ENCODE data around the gene SPATS2. TPM values are rescaled to one million over a fixed set of nuclear protein-coding genes. Genes with fewer than 3 reads are reported as not detected.

SPATS2 gene
- total RNA-seq, 1 experiment from 2014 or later: 43.1 TPM

- Histone ChIP-seq H3K4me1 (no peaks in the 10 kb centered on the region), H3K9me3 (no peaks in the 10 kb centered on the region), H3K36me3 (ENCODE audit: control insufficient read depth, insufficient read depth, low read length) (peaks cover 6% of the 10 kb centered on the region), H3K4me3 (ENCODE audit: low read depth, low read length) (no peak overlapping the region), H3K27me3 (replicated peaks; ENCODE audit: control insufficient read depth, insufficient read depth, low read length) (no peaks in the 10 kb centered on the region)
- ChIA-PET CTCF (interaction anchor here (1.5 kb wide), 1 partner anchor 22 kb away, joined by 5 read pairs; no protein-coding TSS in a partner anchor), POLR2A (no interaction called here)
- no peaks in the 10 kb centered on the region for H3K9me3 Mint-ChIP-seq (ENCODE audit: unreplicated experiment)
- DNase-seq: no peak
- H3K27ac Mint-ChIP-seq (ENCODE audit: unreplicated experiment): no peak overlapping the region
- BruUV-seq (replicated peaks): TSS peak; percentile 20
- H3K27me3 Mint-ChIP-seq (ENCODE audit: insufficient read depth, unreplicated experiment): no peaks in the 10 kb centered on the region
- intact Hi-C loops (cut with micrococcal nuclease; ENCODE audit: unreplicated experiment): no loop called here
- no peak overlapping the region for H3K4me3 Mint-ChIP-seq (ENCODE audit: unreplicated experiment)
- H3K36me3 Mint-ChIP-seq (ENCODE audit: insufficient read depth, unreplicated experiment): peaks cover 44% of the 10 kb centered on the region
- H3K4me1 Mint-ChIP-seq (ENCODE audit: low read depth, unreplicated experiment): no peaks in the 10 kb centered on the region
- TF ChIP-seq CTCF (IDR thresholded peaks at IDR 0.05; ENCODE audit: insufficient read depth in 1 of 2, low read depth in 1 of 2, low read length in 1 of 2, severe bottlenecking in 1 of 2, unreplicated experiment in 1 of 2): no peak
Observed at GRCh38 chr12:49558526-49558925, 191.3 kb downstream of the SPATS2 start.

GRCh38 chr12:49559011-49559675 is 191.9 kb downstream of the SPATS2 start:
- Histone ChIP-seq H3K4me3 (ENCODE audit: low read depth, low read length) (no peak overlapping the region), H3K9me3 (no peaks in the 10 kb centered on the region), H3K27me3 (replicated peaks; ENCODE audit: control insufficient read depth, insufficient read depth, low read length) (no peaks in the 10 kb centered on the region), H3K4me1 (no peaks in the 10 kb centered on the region), H3K36me3 (ENCODE audit: control insufficient read depth, insufficient read depth, low read length) (peaks cover 6% of the 10 kb centered on the region)
- no peaks in the 10 kb centered on the region for H3K9me3 Mint-ChIP-seq (ENCODE audit: unreplicated experiment)
- no peaks in the 10 kb centered on the region for H3K4me1 Mint-ChIP-seq (ENCODE audit: low read depth, unreplicated experiment)
- BruUV-seq (replicated peaks): no TSS peak
- no peaks in the 10 kb centered on the region for H3K27me3 Mint-ChIP-seq (ENCODE audit: insufficient read depth, unreplicated experiment)
- POLR2A ChIA-PET: interaction anchor here (0.6 kb wide), 2 partner anchors 60 to 212 kb away, joined by 3 to 4 read pairs; no protein-coding TSS in a partner anchor
- H3K36me3 Mint-ChIP-seq (ENCODE audit: insufficient read depth, unreplicated experiment): peaks cover 51% of the 10 kb centered on the region
- no peak for TF ChIP-seq CTCF (IDR thresholded peaks at IDR 0.05; ENCODE audit: insufficient read depth in 1 of 2, low read depth in 1 of 2, low read length in 1 of 2, severe bottlenecking in 1 of 2, unreplicated experiment in 1 of 2)
- no peak for DNase-seq
- H3K27ac Mint-ChIP-seq (ENCODE audit: unreplicated experiment): no peak overlapping the region
- CTCF ChIA-PET: interaction anchor here (1.5 kb wide), 1 partner anchor 21 kb away, joined by 5 read pairs; no protein-coding TSS in a partner anchor
- H3K4me3 Mint-ChIP-seq (ENCODE audit: unreplicated experiment): no peak overlapping the region
- intact Hi-C loops (cut with micrococcal nuclease; ENCODE audit: unreplicated experiment): no loop called here

- no peaks in the 10 kb centered on the region for H3K9me3 Mint-ChIP-seq (ENCODE audit: unreplicated experiment)
- Histone ChIP-seq H3K36me3 (ENCODE audit: control insufficient read depth, insufficient read depth, low read length) (peaks cover 9% of the 10 kb centered on the region), H3K4me3 (ENCODE audit: low read depth, low read length) (no peak overlapping the region), H3K4me1 (no peaks in the 10 kb centered on the region), H3K9me3 (no peaks in the 10 kb centered on the region), H3K27me3 (replicated peaks; ENCODE audit: control insufficient read depth, insufficient read depth, low read length) (no peaks in the 10 kb centered on the region)
- no peak overlapping the region for H3K27ac Mint-ChIP-seq (ENCODE audit: unreplicated experiment)
- no TSS peak for BruUV-seq (replicated peaks)
- intact Hi-C loops (cut with micrococcal nuclease; ENCODE audit: unreplicated experiment): no loop called here
- ChIA-PET POLR2A (interaction anchor here (1.1 kb wide), 1 partner anchor 213 kb away, joined by 4 read pairs; no protein-coding TSS in a partner anchor), CTCF (no interaction called here)
- H3K4me3 Mint-ChIP-seq (ENCODE audit: unreplicated experiment): no peak overlapping the region
- no peaks in the 10 kb centered on the region for H3K4me1 Mint-ChIP-seq (ENCODE audit: low read depth, unreplicated experiment)
- peaks cover 66% of the 10 kb centered on the region for H3K36me3 Mint-ChIP-seq (ENCODE audit: insufficient read depth, unreplicated experiment)
- no peak for TF ChIP-seq CTCF (IDR thresholded peaks at IDR 0.05; ENCODE audit: insufficient read depth in 1 of 2, low read depth in 1 of 2, low read length in 1 of 2, severe bottlenecking in 1 of 2, unreplicated experiment in 1 of 2)
- DNase-seq: no peak
- no peaks in the 10 kb centered on the region for H3K27me3 Mint-ChIP-seq (ENCODE audit: insufficient read depth, unreplicated experiment)
Observed at GRCh38 chr12:49560695-49561094, 193.4 kb downstream of the SPATS2 start.
